Right kidney (tissue), 1 donor: Measurements from ENCODE around the gene PDZK1IP1.
"Not testable (repeated sequence)": the region's sequence is repeated elsewhere in the genome, so short reads cannot be mapped to it uniquely, and the experiment has no call there.

Experiments
- DNase-seq: peaks from one replicate; pipeline ENCODE4 v3.0.0-alpha.2; 2016

The PDZK1IP1 gene

DNA sequence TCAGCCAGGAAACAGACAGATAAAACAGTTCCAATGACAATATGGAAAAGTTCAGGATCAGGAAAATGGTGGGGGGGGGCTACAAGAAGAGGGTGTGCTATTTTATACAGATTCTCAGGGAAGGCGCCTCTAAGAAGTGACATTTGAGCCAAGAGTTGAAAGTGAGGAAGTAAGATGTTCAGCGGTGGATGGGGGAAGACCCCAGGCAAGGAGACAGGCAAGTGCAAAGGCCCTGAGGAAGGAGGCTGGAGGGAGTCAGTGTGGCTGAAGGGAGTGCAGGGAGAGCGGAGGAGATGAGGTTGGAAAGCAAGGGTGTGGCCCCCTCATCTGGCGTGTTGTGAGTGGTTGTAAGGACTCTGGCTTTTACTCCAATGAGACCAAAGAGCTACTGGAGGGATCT lies 8.4 kb upstream of the PDZK1IP1 start:
- DNase-seq = no peak

DNA sequence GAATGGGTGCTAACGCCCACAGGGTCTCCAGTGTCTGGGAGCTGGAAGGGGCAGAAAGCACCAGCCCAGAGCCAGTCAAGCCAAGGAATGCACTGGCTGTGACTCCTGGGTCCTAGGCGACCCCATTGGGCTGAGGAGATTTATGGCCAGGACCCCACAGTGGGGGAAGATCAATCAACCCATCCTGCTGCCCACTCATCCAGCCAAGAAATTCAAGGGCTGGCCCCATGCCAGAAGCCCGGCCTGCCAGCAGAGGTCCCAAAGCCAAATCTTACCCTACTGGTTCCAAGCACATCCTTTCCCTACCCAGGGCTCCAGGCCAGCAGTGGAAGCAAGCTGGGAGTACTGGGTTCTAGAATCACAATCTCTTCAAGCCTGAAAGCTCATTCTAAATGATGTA lies 6.8 kb upstream of the PDZK1IP1 start:
- no peak for DNase-seq

DNA sequence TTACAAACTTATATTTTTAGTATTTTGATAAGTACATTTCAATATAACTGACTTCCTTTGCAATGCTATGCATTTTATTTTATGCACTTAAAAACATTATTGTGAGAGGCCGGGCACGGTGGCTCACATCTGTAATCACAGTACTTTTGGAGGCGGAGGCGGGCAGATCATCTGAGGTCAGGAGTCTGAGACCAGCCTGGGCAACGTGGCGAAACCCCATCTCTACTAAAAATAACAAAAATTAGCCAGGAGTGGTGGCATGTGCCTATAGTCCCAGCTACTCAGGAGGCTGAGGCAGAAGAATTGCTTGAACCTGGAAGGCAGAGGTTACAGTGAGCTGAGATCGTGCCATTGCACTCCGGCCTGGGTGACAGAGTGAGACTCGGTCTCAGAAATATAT lies 6.1 kb upstream of the PDZK1IP1 start:
- not testable (repeated sequence) for DNase-seq

DNA sequence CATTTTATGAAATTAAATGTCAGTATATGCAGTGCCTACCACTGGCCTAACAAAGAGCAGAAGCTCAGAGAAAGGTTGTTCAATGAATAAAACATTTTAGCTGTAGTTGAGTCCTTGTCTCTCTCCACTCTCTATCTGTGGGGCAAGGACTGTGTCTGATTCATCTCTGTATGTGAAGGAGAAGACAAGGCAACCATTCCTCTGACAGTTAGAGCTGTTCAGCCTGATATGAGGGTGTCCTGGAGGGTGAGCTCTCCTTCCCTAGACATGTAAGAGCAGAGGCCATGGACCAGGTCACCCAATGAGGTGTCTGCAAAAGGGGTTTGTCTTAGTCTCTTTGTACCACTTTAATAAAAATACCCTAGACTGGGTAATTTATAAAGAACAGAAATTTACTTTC lies 4.5 kb upstream of the PDZK1IP1 start:
- no peak for DNase-seq

DNA sequence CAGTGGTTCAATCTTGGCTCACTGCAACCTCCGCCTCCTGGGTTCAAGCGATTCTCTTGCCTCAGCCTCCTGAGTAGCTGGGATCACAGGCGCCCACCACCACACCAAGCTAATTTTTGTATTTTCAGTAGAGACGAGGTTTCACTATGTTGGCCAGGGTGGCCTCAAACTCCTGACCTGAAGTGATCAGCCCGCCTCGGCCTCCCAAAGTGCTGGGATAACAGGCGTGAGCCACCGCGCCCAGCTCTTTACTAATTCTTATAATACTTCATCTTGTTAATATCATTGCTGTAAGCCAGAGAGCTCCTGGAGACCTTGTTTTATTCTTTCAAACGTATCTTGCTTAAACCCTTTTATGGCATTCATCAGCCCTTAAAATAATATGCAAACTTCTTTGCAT lies 3.7 kb upstream of the PDZK1IP1 start:
- not testable (repeated sequence) for DNase-seq

DNA sequence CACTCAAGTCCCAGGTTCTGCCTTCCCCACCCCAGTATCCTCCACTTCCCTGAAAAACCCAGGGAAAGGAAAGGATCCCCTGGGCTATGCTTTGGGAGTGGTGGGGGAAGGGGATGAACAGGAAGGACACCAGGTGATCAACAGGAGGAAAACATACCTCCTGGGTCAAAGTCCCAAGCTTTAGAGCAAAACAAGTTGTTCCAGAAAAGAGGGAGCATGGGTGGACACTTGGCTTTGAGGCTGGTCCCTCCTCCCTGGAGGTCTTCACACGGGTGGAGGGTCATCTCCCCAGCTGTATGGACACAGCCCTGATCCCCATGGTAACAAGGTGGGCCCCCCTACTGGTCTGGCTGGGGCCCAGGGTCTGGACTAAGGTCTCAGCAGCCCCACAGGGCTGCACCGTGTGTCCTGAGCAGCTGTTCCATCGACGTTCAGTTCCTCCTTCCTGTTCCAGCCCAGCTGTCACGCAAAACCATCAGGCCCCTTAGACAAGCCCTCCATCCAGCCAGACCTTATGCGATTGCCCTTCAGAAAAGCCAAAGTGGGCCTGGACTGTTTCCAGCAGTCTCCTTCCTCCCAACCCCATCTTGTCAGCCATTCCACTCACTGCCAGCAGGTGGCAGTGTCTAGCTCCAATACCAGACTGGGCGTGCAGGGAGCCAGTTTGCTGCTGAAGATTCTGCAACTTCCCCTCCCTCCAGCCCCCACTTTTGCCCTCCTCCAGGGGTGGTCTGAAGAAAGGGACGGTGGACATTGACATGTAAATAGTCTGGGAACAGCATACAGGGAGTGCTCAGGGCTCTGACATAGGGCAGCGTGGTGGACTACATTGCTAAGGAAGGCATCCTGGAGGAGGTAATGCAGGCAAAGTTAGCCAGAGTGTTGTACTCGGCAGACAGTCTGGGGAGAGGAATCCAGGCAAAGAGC lies 2.9 kb upstream of the PDZK1IP1 start:
- DNase-seq = peak; percentile 78

DNA sequence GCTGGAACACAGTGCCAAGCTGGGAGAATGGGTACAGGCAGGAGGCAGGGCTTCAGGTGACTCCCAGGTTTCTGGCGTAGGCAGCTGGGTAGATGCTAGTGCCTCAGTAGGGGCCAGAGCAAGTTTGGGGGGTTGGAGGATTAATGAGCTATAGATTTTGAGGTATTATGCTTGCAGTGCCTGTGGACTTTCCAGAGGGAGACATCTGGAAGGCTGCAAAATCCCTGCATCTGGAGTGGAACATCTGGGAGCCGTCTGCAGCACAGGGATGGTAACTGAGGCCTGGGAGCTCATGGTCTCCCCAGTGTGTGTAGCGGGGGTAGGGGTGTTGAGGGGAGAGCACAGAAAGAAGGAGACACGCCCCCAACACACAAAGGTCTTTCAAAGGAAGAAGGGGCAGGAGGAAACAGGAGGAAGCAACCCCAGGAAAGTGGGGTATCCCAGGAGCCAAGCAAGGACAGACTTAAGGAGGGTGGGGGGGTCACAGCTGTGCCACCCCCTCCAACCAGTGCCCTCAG lies 2.2 kb upstream of the PDZK1IP1 start:
- no peak for DNase-seq

DNA sequence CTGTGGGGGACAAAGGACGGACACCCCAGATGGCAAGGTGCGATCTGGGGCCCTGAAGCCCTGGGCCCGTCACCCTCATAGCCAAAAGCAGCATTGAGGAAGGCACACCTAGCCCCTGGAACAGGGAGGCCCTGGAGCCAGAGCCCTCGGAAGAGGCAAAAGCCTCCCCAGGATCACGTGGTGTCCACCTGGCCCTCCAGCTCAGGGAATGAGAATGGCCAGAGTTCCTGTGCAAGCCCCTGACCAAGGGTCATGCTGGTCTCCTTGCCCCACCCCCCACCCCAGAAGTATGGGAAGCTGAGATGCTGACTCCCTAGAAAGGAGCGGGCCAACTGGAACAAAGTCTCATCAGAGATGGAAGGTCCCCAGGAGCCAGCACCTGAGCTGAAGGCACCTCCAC lies 1.0 kb upstream of the PDZK1IP1 start:
- no peak for DNase-seq

DNA sequence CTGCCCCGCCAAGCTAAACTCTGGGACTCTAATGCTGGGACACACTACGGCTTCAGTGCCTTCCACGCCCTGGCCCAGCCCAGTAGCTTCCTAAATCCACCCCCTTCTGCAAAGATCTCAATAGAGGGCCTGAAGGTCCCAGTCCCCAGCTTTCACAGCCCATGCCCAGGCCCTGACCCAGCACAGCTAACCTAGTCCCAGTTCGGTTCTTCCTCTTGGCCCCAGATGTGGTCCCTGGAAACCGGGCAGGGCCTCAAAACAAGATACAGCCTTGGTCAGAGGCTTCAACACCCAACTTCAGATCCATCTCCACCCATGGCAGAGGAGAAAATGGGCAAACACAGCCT lies 646 bp upstream of the PDZK1IP1 start:
- DNase-seq = no peak

DNA sequence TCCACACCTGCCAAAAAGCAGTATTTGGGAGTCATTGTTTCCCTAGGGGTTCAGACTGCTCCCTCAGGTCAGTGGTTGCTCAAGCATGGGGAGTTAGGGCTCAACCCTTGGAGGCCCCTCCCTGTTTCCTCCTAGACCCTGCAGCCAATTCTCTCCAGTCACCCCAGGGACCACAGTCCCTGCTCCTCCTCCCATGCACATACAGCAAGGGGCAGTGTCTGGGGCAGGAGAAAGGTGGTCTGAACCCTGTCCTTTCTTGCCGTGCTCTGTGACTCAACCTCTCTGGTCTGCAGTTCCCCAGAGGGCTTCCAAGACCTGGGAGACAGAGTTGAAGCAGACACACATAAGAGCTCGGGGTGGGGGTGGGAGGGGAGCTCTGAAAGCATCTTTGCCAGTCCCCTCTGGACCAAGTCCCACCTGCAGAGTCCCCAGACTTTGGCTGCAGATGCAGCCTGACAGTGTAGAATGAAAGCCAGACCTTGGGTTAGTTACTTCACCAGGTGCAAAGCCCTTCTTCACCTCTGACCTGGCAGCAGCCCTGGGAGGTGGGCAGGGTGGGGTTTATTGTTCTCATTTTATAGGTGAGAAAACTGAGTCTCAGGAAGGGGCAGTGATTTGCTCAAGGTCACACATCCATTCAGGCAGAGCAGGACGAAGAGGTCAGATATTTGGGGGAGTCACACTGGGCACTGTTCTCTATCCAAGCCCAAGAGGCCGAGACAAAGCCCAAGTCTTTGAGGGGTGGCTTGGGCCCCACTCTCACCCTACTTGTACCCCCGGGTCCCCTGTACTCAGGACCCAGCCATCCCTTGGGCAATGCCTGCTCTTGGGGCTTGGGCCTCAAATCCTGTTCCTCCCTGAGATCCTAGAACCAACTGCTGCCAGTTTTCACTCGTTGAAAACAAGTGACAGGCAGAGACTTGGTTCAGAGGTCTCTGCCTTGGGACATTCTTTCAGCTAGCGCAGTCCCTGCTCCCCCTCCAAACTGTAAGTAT lies 748 bp downstream of the PDZK1IP1 start:
- DNase-seq = peak; percentile 0

DNA sequence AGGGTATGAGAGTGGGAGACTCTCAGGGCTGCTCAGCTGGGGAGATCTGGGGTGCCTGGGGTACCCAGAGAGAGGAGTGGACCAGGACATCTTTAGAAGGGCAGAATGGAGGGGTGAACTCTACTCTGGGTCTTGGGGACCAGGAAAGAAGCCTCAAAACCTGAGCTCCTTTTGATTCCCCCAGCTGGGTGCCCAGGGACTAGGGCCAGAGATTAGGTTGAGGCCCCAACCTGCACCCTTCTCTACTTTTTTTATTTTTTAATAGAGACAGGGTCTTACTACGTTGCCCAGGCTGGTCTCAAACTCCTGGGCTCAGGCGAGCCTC lies 1.9 kb downstream of the PDZK1IP1 start:
- peak; percentile 0 for DNase-seq

DNA sequence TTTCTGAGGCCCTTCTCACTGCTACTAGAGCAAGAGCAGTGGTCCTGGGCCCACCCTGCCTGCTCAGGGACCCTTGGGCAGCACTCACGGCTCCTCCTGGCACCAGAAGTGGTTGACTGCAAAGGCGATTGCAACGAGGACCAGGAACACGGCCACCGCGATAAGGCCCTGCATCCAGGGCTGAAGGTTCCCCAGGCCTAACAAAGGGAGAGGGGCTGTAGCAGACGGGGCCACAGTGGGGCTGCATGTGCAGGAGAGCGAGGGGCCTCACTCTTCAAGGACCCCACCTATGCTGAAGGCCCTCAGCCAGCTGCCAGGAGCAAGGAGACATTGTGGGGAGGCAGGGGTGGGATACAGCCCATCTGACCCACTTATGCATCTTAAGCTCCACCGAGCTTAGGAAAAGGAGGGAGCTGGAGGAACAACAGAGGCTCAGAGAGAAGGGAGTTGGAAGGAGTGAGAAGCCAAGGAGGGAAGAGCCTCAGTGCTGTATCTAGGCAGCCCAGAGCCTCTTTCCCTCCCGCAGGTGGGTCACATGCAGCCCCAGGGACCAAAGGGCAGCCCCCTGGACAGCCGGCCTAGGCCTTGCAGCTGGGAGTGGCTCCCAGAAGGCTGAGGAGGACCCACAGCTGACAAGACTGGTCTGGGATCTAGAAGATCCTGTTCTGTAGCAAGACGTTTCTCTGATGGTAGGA lies 2.5 kb downstream of the PDZK1IP1 start:
- peak; percentile 1 for DNase-seq

DNA sequence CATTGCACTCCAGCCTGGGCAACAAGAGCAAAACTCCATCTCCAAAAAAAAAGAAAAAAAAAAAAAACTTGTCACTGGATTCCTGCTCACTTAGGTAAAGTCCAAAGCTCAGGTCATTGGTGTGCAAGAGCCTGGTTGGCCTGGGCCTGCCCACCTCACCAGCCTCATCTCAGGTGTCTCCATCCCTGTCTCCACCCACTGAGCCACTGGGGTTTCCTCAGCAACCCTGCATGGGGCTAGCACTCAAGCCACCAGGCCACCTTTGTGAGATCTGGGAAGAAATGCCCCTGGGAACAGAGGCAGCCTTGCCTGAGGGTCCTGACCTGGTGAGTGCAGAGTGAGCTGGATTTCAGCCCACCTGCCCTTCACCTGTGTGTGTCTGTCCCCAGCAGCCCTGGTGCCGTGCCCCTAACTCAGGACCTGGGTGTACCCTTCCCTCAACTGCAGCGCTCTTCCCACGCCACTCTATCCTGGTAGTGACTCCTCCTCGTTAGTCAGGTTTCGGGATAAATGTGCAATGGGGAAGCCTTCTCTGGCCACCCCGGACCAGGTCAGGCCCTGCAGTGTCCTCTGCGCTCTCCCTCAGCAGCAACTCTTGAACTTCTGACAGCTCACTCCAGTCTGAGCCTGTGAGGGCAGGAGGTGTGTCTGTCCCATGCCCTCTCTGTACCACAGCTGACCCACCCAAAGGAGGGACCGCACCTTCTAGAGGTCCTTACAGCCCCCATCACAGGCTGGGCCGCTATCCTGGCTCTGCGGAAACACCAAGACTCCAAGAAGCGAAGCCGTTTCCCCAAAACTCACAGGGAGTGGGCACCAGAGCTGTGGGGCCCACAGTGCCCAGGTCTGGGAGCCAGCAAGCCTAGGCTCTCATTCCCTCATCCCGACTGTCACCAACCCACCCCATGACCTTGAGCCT lies 3.3 kb downstream of the PDZK1IP1 start:
- DNase-seq = no peak

DNA sequence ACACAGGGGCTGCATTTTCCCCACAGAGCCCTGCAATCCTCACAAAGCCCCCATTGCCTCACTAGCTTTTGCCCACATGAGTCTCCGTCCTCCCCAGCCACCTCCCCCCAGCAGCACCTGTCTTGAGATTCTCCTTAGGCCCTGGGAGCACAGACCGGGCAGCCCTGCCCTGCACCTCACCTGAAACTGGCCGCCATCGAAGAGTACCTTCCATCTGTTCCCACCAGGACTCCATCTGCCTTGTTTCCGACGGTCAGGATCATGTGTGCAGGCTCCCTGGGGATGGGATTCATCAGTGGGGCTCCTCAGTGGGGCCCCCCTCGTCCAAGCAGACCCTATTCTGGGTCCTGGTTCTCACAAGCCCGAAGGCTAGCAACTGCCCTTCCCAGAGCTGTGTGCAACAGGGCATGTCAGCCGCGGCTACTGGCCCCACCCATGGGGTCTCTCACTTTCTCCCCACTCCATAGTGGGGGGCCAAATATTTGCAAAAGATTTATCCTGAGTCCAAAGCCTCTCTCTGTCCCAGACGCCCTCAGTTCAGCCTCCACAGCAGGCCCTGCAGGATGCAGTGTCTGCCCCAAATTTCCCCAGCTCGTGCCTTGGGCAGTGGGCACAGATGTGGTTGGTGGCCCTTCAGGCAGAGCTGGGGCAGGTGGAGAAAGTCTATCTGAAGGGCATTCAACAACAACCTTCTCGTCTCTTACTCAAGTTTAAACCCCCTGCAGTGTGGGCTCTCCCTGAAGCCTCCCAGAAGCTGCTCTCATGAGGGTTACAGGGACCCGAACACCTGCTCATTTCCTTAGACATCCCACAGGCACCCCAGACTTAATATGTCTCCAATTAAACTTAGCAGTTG lies 4.8 kb downstream of the PDZK1IP1 start:
- no peak for DNase-seq

DNA sequence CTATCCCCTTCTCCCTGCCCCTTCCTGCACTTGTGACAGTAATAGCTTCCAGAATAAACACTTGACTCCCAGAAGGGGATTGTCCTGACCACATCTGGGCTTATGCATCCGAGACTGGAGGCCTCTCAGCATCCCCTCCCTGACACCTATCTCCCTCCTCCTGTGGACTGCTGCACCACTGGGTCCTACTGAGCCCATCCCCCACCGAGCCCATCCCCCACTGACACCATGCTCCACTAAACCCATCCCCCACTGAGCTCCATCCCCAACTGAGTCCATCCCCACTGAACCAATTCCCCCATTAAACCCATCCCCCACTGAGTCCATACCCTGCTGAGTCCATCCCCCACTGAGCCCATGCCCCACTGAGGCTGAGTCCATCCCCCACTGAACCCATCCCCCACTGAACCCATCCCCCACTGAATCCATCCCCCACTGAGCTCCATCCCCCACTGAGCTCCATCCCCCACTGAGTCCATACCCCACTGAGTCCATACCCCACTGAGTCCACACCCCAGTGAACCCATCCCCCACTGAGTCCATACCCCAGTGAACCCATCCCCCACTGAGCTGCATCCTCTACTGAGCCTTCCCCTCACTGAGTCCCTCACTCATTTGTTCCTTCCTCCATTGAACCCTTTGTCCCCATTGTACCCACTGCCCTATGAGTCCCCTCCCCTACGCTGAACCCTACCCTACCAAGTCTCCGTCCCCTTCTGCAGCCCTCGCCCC lies 5.6 kb downstream of the PDZK1IP1 start:
- DNase-seq = no peak

DNA sequence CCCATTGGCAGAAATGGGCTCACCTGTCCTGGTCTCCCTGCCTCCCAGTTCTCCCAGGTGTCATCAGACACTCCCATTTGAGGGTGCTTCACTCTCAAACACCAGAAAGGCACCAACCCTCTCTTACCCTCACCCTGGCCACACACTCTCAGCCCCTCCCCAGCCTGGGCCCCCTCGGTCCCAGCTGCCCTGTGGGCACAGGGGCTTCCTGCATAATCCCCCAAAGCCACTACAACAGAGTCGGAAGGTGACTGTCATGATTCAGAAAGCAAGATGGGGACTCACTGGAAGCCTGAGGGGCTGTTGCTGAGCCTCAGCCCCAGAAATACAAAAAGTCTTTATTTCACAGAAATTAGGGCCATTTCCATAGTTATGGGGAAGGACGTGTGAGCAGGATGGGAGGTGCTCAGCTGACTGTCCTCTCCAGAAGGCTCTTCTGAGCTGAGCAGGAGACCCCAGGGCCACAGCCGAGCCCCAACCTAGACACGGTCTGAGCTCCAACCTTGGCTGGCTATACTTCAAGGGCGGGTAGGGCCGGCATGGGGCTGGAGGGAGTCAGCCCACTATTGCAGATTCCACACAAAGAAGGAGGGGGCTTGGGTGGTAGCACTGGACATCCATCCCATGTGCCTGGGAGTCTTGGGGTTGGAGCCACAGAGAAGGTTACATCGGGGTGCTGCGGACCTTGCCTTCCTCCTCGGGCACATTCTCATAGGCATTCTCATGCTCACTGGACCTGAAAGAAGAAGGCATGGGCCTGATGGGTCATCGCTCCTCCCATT lies 6.3 kb downstream of the PDZK1IP1 start:
- DNase-seq = no peak

DNA sequence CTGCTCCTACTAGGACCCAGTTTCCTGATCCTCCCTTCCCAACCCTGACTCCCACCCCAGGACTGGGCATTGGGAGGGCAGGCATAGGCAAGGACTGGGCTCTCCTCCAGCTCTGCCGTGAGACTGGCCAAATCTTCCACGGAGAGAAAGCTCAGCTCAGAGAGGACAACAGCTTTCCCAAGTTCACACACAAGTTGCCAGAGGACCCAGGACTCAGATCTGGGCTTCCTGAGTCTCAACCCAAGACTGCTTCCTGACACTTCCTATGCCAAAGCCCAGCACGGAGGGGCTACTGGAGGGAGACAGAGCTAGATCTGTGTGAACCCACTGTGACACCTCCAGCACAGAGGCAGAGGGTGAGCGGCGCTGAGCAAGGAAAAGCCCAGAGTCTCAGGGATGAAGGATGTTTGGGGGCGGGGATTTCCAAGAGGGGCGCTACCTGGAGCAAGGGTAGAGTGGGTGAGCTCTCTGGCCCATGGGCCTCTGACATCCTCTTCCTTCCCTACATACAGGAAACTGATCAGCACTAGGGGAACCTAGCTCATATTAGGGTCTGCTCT lies 7.1 kb downstream of the PDZK1IP1 start:
- DNase-seq = no peak

DNA sequence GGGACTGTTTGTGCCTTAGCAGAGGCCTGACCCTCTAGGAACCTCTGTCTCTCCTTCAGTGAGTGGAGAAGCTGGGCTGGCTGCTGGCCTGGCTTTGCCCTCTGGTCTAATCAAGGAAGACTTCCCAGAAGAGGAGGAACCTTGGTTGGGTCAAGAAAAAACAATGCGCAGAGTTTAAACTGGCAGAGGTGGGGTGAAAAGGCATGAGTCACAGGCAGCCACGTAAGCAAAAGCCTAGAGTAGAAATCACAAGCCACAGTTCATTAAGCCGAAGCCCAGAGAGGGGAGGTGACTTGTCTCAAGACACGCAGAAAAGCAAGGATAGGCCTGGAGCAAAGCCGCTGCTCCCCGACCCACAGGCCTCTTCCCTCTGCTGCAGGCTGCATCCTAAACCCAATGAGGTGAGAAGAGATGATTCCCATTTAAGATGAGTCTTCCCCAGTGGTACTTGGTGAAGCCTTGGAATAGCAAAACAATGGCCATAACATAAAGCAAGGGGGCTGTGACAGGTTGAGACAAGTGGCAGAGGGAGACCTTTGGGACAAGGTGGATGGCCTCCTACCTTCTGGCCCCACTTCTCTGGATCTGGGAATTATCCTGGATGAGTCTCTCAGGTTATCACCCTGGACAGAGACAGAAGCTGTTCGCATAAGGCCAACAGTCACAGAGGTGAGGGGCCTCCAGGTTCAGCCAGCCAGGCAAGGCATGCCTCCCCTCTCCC lies 7.7 kb downstream of the PDZK1IP1 start:
- no peak for DNase-seq
